Measurements from ENCODE around the gene OTX2.

OTX2 gene

DNA sequence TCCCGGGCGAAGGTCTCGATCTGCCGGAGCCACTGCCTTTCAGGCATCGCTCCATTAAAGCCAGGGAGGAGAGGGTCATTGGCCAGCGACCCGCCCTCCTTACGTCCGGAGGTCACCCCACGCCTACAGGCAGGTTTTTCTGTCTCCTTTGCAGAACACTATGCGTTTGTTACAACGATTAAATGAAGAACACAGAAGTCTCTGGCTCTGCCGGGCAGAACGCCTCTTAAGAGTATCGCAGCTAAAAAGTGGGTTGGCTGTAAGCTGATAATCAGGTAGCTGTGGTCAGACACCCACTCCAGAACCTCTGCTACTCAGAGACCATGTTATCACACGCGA lies 15.0 kb downstream of the OTX2 start:
- H3K9me3 ChIP-seq (ENCODE audit: insufficient read depth, low read length) = no peaks in the 10 kb centered on the region
- TF ChIP-seq YY1 (IDR thresholded peaks at IDR 0.05; ENCODE audit: insufficient read depth, insufficient read length) (no peak), ZNF274 (IDR thresholded peaks at IDR 0.05; ENCODE audit: low read depth, low read length) (no peak)
- no peaks in the 10 kb centered on the region for H3K36me3 ChIP-seq (ENCODE audit: insufficient read depth, insufficient read length, low read length)
- H3K27me3 ChIP-seq (ENCODE audit: insufficient read depth, insufficient read length) = no peaks in the 10 kb centered on the region
- H3K9ac ChIP-seq (ENCODE audit: insufficient read length, low read depth) = no peak overlapping the region
- DNase-seq (ENCODE audit: low read depth, low spot score) = no peak
- H3K4me3 ChIP-seq (ENCODE audit: insufficient read length, low read depth) = no peak overlapping the region
- no peaks in the 10 kb centered on the region for H3K4me1 ChIP-seq (ENCODE audit: insufficient read depth, insufficient read length)

DNA sequence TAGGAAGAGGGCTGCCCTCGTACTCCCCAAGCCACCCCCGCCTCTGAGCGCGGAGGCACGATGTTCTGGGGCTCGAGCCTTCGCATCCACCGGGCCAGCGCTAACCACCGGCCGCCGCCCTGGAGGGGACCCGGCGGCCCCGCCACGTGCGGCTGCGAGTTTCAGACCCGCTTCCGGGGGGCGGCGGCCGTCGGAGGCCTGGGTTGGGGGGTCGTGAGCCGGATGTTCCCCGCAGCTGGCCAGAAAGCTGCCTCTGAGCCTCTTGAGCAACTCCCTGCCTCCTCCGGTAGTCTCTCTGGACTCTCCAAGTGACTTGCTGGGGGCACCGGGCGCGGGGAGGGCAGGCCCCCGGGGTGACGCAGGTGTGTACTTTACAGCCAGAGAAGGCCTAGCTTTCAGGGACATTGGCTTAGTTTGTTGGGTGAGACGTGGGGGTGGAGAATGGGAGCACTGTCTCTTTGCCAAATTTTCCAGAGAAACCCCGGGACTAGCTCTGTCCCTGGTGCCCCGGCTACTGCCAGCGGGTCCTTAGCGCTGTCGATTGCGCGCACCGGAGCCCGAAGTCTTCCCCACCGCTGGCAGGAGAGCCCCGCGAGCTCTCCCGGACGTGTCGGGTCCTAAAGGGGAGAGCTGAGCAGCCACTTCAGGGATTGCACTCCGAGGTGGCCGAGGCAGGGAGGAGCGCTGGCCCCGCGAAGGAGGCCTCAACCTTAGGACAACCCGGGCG lies 15.6 kb downstream of the OTX2 start:
- no peak for DNase-seq (ENCODE audit: low read depth, low spot score)
- no peak overlapping the region for H3K9ac ChIP-seq (ENCODE audit: insufficient read length, low read depth)
- no peak overlapping the region for H3K4me3 ChIP-seq (ENCODE audit: insufficient read length, low read depth)
- no peaks in the 10 kb centered on the region for H3K36me3 ChIP-seq (ENCODE audit: insufficient read depth, insufficient read length, low read length)
- no peaks in the 10 kb centered on the region for H3K4me1 ChIP-seq (ENCODE audit: insufficient read depth, insufficient read length)
- no peak for TF ChIP-seq YY1 (IDR thresholded peaks at IDR 0.05; ENCODE audit: insufficient read depth, insufficient read length)
- no peak for TF ChIP-seq SUZ12 (IDR thresholded peaks at IDR 0.05; ENCODE audit: extremely low read depth, insufficient read depth, insufficient read length)
- no peaks in the 10 kb centered on the region for H3K9me3 ChIP-seq (ENCODE audit: insufficient read depth, low read length)
- no peaks in the 10 kb centered on the region for H3K27me3 ChIP-seq (ENCODE audit: insufficient read depth, insufficient read length)

DNA sequence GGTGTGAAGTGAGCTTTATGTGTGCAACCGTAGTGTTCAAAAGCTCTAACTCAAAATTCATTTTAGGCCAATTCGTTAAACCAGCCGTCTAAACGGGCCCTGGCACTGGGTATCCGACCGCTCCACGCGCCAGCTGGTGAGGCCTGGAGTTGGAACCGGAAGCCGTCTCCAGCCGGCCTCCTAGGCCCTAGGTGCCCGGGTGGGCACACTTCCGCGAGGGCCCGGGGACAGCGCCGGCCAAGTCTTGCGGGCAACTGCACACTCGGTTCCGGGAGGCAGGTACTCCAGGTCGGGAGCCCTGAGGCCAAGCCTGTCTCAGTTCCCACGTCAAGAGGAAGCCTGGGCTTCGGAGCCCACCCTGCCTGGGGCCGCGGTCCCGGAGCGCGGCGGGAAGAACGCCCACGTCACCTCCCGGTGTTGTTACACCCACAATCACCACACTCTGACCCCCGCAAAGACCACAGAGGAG lies 16.2 kb downstream of the OTX2 start:
- no peak overlapping the region for H3K9ac ChIP-seq (ENCODE audit: insufficient read length, low read depth)
- no peaks in the 10 kb centered on the region for H3K4me1 ChIP-seq (ENCODE audit: insufficient read depth, insufficient read length)
- no peak overlapping the region for H3K4me3 ChIP-seq (ENCODE audit: insufficient read length, low read depth)
- H3K27me3 ChIP-seq (ENCODE audit: insufficient read depth, insufficient read length) = no peaks in the 10 kb centered on the region
- TF ChIP-seq SUZ12 (IDR thresholded peaks at IDR 0.05; ENCODE audit: extremely low read depth, insufficient read depth, insufficient read length) = no peak
- TF ChIP-seq YY1 (IDR thresholded peaks at IDR 0.05; ENCODE audit: insufficient read depth, insufficient read length) = no peak
- no peak for TF ChIP-seq ZNF274 (IDR thresholded peaks at IDR 0.05; ENCODE audit: low read depth, low read length)
- no peaks in the 10 kb centered on the region for H3K9me3 ChIP-seq (ENCODE audit: insufficient read depth, low read length)
- H3K36me3 ChIP-seq (ENCODE audit: insufficient read depth, insufficient read length, low read length) = no peaks in the 10 kb centered on the region
- DNase-seq (ENCODE audit: low read depth, low spot score) = no peak

DNA sequence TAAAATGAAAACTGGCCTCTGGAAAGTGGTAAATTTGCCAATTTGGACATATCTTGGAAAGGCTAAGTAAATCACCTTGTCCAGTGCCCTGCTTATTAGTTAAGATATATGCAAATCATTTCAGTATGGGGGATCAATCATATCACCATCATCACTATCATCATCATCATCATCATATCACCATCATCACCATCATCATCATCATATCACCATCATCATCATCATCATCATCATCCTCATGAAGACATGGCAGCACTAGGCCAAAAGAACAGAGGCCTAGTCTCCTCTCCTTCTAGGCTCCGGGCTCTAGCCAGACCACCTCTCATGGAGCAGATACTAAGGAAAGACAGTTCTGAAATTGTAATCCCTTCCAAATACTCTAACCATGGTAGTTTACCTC lies 20.3 kb downstream of the OTX2 start:
- H3K4me1 ChIP-seq (ENCODE audit: insufficient read depth, insufficient read length) = no peaks in the 10 kb centered on the region
- no peaks in the 10 kb centered on the region for H3K9me3 ChIP-seq (ENCODE audit: insufficient read depth, low read length)
- no peak for DNase-seq (ENCODE audit: low read depth, low spot score)
- no peak for TF ChIP-seq ZNF274 (IDR thresholded peaks at IDR 0.05; ENCODE audit: low read depth, low read length)
- no peak for TF ChIP-seq SUZ12 (IDR thresholded peaks at IDR 0.05; ENCODE audit: extremely low read depth, insufficient read depth, insufficient read length)
- no peak for TF ChIP-seq YY1 (IDR thresholded peaks at IDR 0.05; ENCODE audit: insufficient read depth, insufficient read length)
- no peak overlapping the region for H3K4me3 ChIP-seq (ENCODE audit: insufficient read length, low read depth)
- no peaks in the 10 kb centered on the region for H3K36me3 ChIP-seq (ENCODE audit: insufficient read depth, insufficient read length, low read length)
- no peak overlapping the region for H3K9ac ChIP-seq (ENCODE audit: insufficient read length, low read depth)
- no peaks in the 10 kb centered on the region for H3K27me3 ChIP-seq (ENCODE audit: insufficient read depth, insufficient read length)

DNA sequence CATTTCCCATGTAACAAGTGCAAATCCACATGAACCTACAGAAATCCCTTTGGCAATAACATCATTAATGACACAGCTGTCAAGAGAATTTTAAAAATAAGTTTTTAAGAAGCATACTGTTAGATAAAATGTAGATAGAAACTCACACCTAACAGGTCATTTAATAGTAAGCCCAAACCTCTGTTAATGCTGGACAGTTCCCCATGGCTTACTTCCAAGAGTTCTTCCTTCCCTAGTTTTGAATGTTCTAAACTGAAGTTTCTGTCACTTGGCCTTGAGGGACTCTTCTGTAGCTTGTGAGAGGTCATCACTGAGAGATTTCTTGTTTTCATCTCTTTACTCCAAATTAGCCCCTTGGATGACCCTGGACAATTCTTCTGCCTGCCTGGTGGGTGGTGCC lies 22.7 kb downstream of the OTX2 start:
- no peaks in the 10 kb centered on the region for H3K36me3 ChIP-seq (ENCODE audit: insufficient read depth, insufficient read length, low read length)
- no peaks in the 10 kb centered on the region for H3K27me3 ChIP-seq (ENCODE audit: insufficient read depth, insufficient read length)
- no peak overlapping the region for H3K4me3 ChIP-seq (ENCODE audit: insufficient read length, low read depth)
- TF ChIP-seq YY1 (IDR thresholded peaks at IDR 0.05; ENCODE audit: insufficient read depth, insufficient read length) (no peak), SUZ12 (IDR thresholded peaks at IDR 0.05; ENCODE audit: extremely low read depth, insufficient read depth, insufficient read length) (no peak), ZNF274 (IDR thresholded peaks at IDR 0.05; ENCODE audit: low read depth, low read length) (no peak)
- no peak for DNase-seq (ENCODE audit: low read depth, low spot score)
- no peaks in the 10 kb centered on the region for H3K9me3 ChIP-seq (ENCODE audit: insufficient read depth, low read length)
- no peak overlapping the region for H3K9ac ChIP-seq (ENCODE audit: insufficient read length, low read depth)
- H3K4me1 ChIP-seq (ENCODE audit: insufficient read depth, insufficient read length) = no peaks in the 10 kb centered on the region

DNA sequence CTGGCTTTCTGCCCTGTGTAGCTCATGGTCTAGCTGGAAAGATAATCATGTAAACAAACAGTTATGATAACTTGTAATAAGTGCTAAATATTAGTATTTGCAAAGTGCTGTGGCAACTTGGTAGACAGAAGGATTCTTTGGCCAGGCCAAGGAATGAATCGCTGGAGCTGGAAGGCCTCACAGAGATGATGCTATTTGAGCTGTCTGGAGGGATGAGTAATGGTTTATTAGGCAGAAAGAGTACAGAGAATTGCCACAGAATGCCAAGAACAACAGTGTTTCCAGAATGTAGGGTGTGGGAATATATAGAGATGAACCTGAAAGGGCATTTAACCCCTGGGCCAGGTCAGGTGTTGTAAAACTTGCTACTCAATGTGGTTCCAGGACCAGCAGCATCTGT lies 27.6 kb downstream of the OTX2 start:
- Histone ChIP-seq H3K36me3 (ENCODE audit: insufficient read depth, insufficient read length, low read length) (no peaks in the 10 kb centered on the region), H3K27me3 (ENCODE audit: insufficient read depth, insufficient read length) (no peaks in the 10 kb centered on the region), H3K4me1 (ENCODE audit: insufficient read depth, insufficient read length) (no peaks in the 10 kb centered on the region), H3K9me3 (ENCODE audit: insufficient read depth, low read length) (no peaks in the 10 kb centered on the region), H3K9ac (ENCODE audit: insufficient read length, low read depth) (no peak overlapping the region), H3K4me3 (ENCODE audit: insufficient read length, low read depth) (no peak overlapping the region)
- no peak for DNase-seq (ENCODE audit: low read depth, low spot score)
- TF ChIP-seq SUZ12 (IDR thresholded peaks at IDR 0.05; ENCODE audit: extremely low read depth, insufficient read depth, insufficient read length) (no peak), YY1 (IDR thresholded peaks at IDR 0.05; ENCODE audit: insufficient read depth, insufficient read length) (no peak), ZNF274 (IDR thresholded peaks at IDR 0.05; ENCODE audit: low read depth, low read length) (no peak)

DNA sequence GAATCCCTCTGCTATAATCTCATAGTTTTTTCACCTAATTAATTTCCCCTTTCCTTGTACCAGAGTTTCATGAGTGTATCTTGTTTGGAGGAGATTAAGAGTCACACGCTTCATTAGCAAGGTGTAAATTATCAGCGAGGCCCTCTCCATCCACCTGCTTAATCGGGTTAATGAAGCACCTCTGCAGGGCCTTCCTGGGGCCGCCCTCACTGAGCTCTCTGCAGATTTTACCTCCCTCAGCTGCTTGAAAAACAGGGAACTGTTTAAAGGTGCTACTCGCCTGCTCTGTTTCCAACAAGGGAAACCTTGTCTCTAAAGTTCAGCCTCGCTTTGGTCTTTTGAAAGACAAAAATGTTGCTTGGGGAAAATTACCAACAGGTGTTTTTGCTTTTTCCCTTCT lies 35.8 kb downstream of the OTX2 start:
- Histone ChIP-seq H3K4me3 (ENCODE audit: insufficient read length, low read depth) (no peak overlapping the region), H3K27me3 (ENCODE audit: insufficient read depth, insufficient read length) (no peaks in the 10 kb centered on the region), H3K4me1 (ENCODE audit: insufficient read depth, insufficient read length) (no peaks in the 10 kb centered on the region), H3K36me3 (ENCODE audit: insufficient read depth, insufficient read length, low read length) (no peaks in the 10 kb centered on the region), H3K9me3 (ENCODE audit: insufficient read depth, low read length) (no peaks in the 10 kb centered on the region), H3K9ac (ENCODE audit: insufficient read length, low read depth) (no peak overlapping the region)
- TF ChIP-seq YY1 (IDR thresholded peaks at IDR 0.05; ENCODE audit: insufficient read depth, insufficient read length) (no peak), ZNF274 (IDR thresholded peaks at IDR 0.05; ENCODE audit: low read depth, low read length) (no peak), SUZ12 (IDR thresholded peaks at IDR 0.05; ENCODE audit: extremely low read depth, insufficient read depth, insufficient read length) (no peak)
- DNase-seq (ENCODE audit: low read depth, low spot score) = no peak
